CD4-positive, alpha-beta memory T cell (primary cell): ENCODE data around the gene CAV3. TPM values are rescaled to one million over a fixed set of nuclear protein-coding genes. Genes with fewer than 3 reads are reported as not detected.
"Not testable (repeated sequence)": the region's sequence is repeated elsewhere in the genome, so short reads cannot be mapped to it uniquely, and the experiment has no call there.

Source experiments
- CTCF ChIA-PET: fragments of 350-600 bp; sonication (Branson Sonifier 250); formaldehyde crosslinking; loops from one replicate; lab custom pipeline; 2021; ENCODE audit warnings: inconsistent platforms; ENCODE audit not compliant: partially characterized antibody; lab: Charles Lee
- POLR2A ChIA-PET: fragments of 350-600 bp; sonication (Branson Sonifier 250); formaldehyde crosslinking; loops from one replicate; lab custom pipeline; 2021; ENCODE audit not compliant: partially characterized antibody; lab: Charles Lee
- DNase-seq, 5 donors: peaks; one replicate each; pipeline versions ENCODE4 v3.0.0 to v3.0.0-alpha.2; 2020 to 2022; ENCODE audit warnings: mixed read lengths in 1 of 5
- H3K27ac ChIP-seq: one replicate; pipeline ENCODE4 v1.7.0; 2013; ENCODE audit warnings: low read depth, low read length
- H3K27me3 ChIP-seq: 2 replicates; pipeline ENCODE4 v1.7.0; 2013; ENCODE audit warnings: mild to moderate bottlenecking, low read length, moderate library complexity; ENCODE audit not compliant: insufficient read depth
- H3K36me3 ChIP-seq: 2 replicates; pipeline ENCODE4 v1.7.0; 2013; ENCODE audit warnings: mild to moderate bottlenecking, low read length, moderate library complexity; ENCODE audit not compliant: insufficient read depth
- H3K4me1 ChIP-seq: 2 replicates; pipeline ENCODE4 v1.7.0; 2013; ENCODE audit warnings: mild to moderate bottlenecking, low read length, moderate library complexity; ENCODE audit not compliant: insufficient read depth
- H3K4me3 ChIP-seq, 2 donors: one replicate each; pipeline ENCODE4 v1.7.0; 2013; ENCODE audit warnings: low read length in 2 of 2, mild to moderate bottlenecking in 1 of 2
- H3K9me3 ChIP-seq, 2 donors: one replicate each; pipeline ENCODE4 v1.7.0; 2013; ENCODE audit warnings: low read length in 2 of 2, control low read depth in 1 of 2; ENCODE audit not compliant: control insufficient read depth in 1 of 2
- H3K27ac Mint-ChIP-seq, 7 donors: one replicate each; pipeline ENCODE4 v1.8.0; 2020 to 2021; ENCODE audit warnings: mixed read lengths in 7 of 7, mild to moderate bottlenecking in 6 of 7, inconsistent platforms in 3 of 7, moderate library complexity in 3 of 7
- H3K27me3 Mint-ChIP-seq, 2 donors: one replicate each; pipeline ENCODE4 v1.8.0; 2020 to 2021; ENCODE audit warnings: mixed read lengths in 2 of 2
- H3K36me3 Mint-ChIP-seq, 2 donors: one replicate each; pipeline ENCODE4 v1.8.0; 2020 to 2021; ENCODE audit warnings: mixed read lengths in 2 of 2, inconsistent platforms in 1 of 2, mild to moderate bottlenecking in 1 of 2
- H3K4me1 Mint-ChIP-seq, 4 donors: one replicate each; pipeline ENCODE4 v1.8.0; 2020 to 2021; ENCODE audit warnings: mixed read lengths in 4 of 4, mild to moderate bottlenecking in 1 of 4
- H3K4me3 Mint-ChIP-seq, 8 donors: one replicate each; pipeline ENCODE4 v1.8.0; 2020 to 2021; ENCODE audit warnings: mixed read lengths in 8 of 8, mild to moderate bottlenecking in 7 of 8, moderate library complexity in 6 of 8, inconsistent platforms in 3 of 8
- H3K9me3 Mint-ChIP-seq, 8 donors: one replicate each; pipeline ENCODE4 v1.8.0; 2020 to 2021; ENCODE audit warnings: mixed read lengths in 8 of 8, mild to moderate bottlenecking in 5 of 8, inconsistent platforms in 3 of 8, moderate library complexity in 1 of 8
- intact Hi-C: fragments of 100-400 bp; cut with micrococcal nuclease; formaldehyde crosslinking; loops from one replicate; pipeline ENCODE4 v1.15.1; 2023
- polyA plus RNA-seq, 2 donors: library from polyadenylated mRNA; unstranded; fragments of 300-500 nt; fragmentation: Illumina TruSeq; gene quantifications; one replicate each; pipeline ENCODE4 v1.2.3, GENCODE V29; 2021
- total RNA-seq, 2 experiments: library from RNA; stranded (reverse); gene quantifications; one replicate each; pipeline ENCODE4 v1.2.3, GENCODE V29; 2021

Gene CAV3
- total and polyA plus RNA-seq, 4 experiments from 2014 or later, result not detected

DNA sequence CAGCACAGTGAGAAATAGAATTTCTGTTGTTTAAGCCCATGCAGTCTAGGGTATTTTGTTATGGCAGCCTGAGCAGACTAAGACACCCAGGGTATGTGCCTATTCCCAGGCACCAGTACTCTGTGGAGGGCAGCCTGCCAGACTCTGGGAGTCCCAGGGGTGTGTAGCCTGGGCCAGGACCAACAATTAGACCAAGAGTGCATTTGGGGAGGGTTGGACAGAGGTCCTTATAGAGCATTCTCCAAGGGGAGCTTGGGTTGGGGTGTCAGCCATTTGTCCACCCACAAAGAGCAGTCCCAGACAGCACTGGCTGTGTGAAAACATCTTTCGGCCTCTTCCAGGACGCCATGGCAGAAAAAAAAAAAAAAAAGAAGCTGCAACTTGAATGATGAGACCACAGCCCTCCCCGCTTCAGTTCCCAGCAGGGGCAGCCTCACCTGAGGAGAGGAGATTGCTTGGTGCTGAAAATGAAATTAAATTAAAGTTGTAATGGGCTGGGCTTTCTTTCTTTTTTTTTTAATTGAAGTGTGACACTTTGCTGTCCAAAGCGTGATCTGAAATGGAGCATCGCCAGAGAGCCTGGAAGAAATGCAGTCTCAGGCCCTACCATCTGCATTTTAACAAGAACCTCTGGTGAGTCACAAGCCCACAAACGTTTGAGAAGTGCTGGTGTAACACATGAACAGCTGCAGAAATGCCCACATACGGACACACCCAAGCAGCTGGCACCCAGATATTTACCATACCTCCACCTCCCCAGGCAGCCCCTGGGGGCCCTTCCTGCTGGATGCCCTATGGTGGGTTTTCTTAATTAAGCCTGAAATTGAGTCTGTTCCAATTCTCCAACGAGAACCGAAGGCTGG lies 21.3 kb upstream of the CAV3 start:
- Histone ChIP-seq H3K27ac (no peak overlapping the region), H3K27me3 (no peaks in the 10 kb centered on the region), H3K4me3 (no peak overlapping the region), H3K4me1 (no peaks in the 10 kb centered on the region), H3K36me3 (no peaks in the 10 kb centered on the region), H3K9me3 (no peaks in the 10 kb centered on the region)
- Mint-ChIP-seq H3K27me3 (peaks cover 2 to 10% of the 10 kb centered on the region in 2 donors), H3K27ac (no peak overlapping the region), H3K9me3 (peaks cover 0 to 8% (median 3%) of the 10 kb centered on the region in 8 donors), H3K4me3 (no peak overlapping the region), H3K4me1 (no peaks in the 10 kb centered on the region), H3K36me3 (peaks cover 0 to 2% of the 10 kb centered on the region in 2 donors)
- intact Hi-C loops, result no loop called here
- no peak for DNase-seq
- ChIA-PET POLR2A (no interaction called here), CTCF (no interaction called here)

DNA sequence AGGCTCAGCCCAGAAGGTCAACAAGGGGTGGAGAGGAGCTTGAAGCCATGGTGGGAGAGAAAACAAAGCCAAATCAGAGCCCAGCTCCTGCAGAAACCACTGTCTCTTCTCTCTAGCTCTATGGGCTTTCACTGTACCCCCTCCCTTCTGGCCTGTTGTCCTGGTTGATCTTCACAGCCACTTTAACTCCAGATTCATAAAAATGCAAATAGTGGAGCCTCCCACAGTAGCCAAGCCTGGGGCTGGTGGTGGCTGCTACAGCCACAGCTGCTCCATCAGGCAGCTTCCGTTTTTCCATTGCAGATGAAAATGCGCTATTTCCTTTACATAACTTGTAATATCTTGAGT lies 20.7 kb upstream of the CAV3 start:
- no peaks in the 10 kb centered on the region for H3K27me3 ChIP-seq
- peaks cover 0 to 2% of the 10 kb centered on the region in 2 donors for H3K36me3 Mint-ChIP-seq
- ChIA-PET POLR2A (no interaction called here), CTCF (no interaction called here)
- no peaks in the 10 kb centered on the region for H3K4me1 Mint-ChIP-seq
- peaks cover 2 to 10% of the 10 kb centered on the region in 2 donors for H3K27me3 Mint-ChIP-seq
- no peak overlapping the region for H3K4me3 ChIP-seq
- no peak overlapping the region for H3K27ac ChIP-seq
- H3K27ac Mint-ChIP-seq, result no peak overlapping the region
- no peaks in the 10 kb centered on the region for H3K4me1 ChIP-seq
- H3K4me3 Mint-ChIP-seq, result no peak overlapping the region
- no peak for DNase-seq
- H3K9me3 ChIP-seq, result no peaks in the 10 kb centered on the region
- intact Hi-C loops, result no loop called here
- no peaks in the 10 kb centered on the region for H3K36me3 ChIP-seq
- peaks cover 0 to 10% (median 3%) of the 10 kb centered on the region in 8 donors for H3K9me3 Mint-ChIP-seq

GRCh38 chr3:8713901-8714759 lies 19.5 kb upstream of the CAV3 start:
- ChIA-PET CTCF (no interaction called here), POLR2A (no interaction called here)
- H3K27ac ChIP-seq, result no peak overlapping the region
- Mint-ChIP-seq H3K4me3 (no peak overlapping the region), H3K36me3 (peaks cover 0 to 2% of the 10 kb centered on the region in 2 donors), H3K27me3 (peaks cover 2 to 10% of the 10 kb centered on the region in 2 donors), H3K4me1 (no peaks in the 10 kb centered on the region), H3K27ac (no peak overlapping the region), H3K9me3 (peaks cover 0 to 7% (median 3%) of the 10 kb centered on the region in 8 donors)
- no peaks in the 10 kb centered on the region for H3K36me3 ChIP-seq
- no peaks in the 10 kb centered on the region for H3K4me1 ChIP-seq
- DNase-seq, result no peak
- no peaks in the 10 kb centered on the region for H3K9me3 ChIP-seq
- H3K27me3 ChIP-seq, result no peaks in the 10 kb centered on the region
- no peak overlapping the region for H3K4me3 ChIP-seq
- intact Hi-C loops, result no loop called here

GRCh38 chr3:8715757-8716156 lies 17.8 kb upstream of the CAV3 start:
- DNase-seq, CTCF ChIA-PET, H3K4me3 Mint-ChIP-seq, H3K36me3 Mint-ChIP-seq, H3K27ac ChIP-seq, H3K4me3 ChIP-seq, H3K27me3 ChIP-seq, H3K36me3 ChIP-seq, H3K4me1 ChIP-seq, POLR2A ChIA-PET, H3K9me3 ChIP-seq, intact Hi-C loops, H3K4me1 Mint-ChIP-seq, H3K27me3 Mint-ChIP-seq: not testable (repeated sequence)
- peaks cover 0 to 11% (median 3%) of the 10 kb centered on the region in 8 donors for H3K9me3 Mint-ChIP-seq
- H3K27ac Mint-ChIP-seq, result peak overlapping the region in 1 of 7 donors; percentile 17

GRCh38 chr3:8722808-8723207 lies 10.8 kb upstream of the CAV3 start:
- H3K36me3 Mint-ChIP-seq, result no peaks in the 10 kb centered on the region
- no peaks in the 10 kb centered on the region for H3K4me1 Mint-ChIP-seq
- no peak for DNase-seq
- no peaks in the 10 kb centered on the region for H3K4me1 ChIP-seq
- no peak overlapping the region for H3K27ac Mint-ChIP-seq
- H3K27me3 ChIP-seq, result no peaks in the 10 kb centered on the region
- POLR2A ChIA-PET, result no interaction called here
- H3K36me3 ChIP-seq, result no peaks in the 10 kb centered on the region
- no peak overlapping the region for H3K27ac ChIP-seq
- CTCF ChIA-PET, result no interaction called here
- peaks cover 0 to 3% of the 10 kb centered on the region in 2 donors for H3K27me3 Mint-ChIP-seq
- no peak overlapping the region for H3K4me3 Mint-ChIP-seq
- no peaks in the 10 kb centered on the region for H3K9me3 ChIP-seq
- H3K4me3 ChIP-seq, result no peak overlapping the region
- intact Hi-C loops, result no loop called here
- H3K9me3 Mint-ChIP-seq, result peaks cover 0 to 18% (median 10%) of the 10 kb centered on the region in 8 donors

DNA sequence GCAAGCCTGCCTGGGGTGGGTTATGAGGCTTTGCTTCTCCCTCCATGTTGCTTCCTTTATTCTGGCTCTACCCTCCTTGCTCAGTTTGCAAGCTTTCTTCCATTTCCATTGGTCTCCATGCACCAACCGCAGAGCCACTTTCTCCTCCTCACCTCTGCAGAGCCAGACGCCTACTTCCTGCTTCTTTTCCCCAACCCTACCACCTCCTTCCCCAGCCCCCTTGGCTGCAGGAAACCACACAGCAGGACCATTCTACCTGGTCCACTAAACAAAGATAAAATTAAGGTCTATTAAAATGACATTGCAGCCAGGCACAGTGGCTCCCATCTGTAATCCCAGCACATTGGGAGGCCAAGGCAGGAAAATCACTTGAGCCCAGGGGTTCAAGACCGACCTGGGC lies 10.0 kb upstream of the CAV3 start:
- no peaks in the 10 kb centered on the region for H3K9me3 ChIP-seq
- ChIA-PET POLR2A (no interaction called here), CTCF (no interaction called here)
- H3K27ac ChIP-seq, result no peak overlapping the region
- no peak for DNase-seq
- H3K36me3 Mint-ChIP-seq, result no peaks in the 10 kb centered on the region
- H3K27me3 ChIP-seq, result no peaks in the 10 kb centered on the region
- no peaks in the 10 kb centered on the region for H3K4me1 ChIP-seq
- peaks cover 0 to 3% of the 10 kb centered on the region in 2 donors for H3K27me3 Mint-ChIP-seq
- peaks cover 0 to 19% (median 10%) of the 10 kb centered on the region in 8 donors for H3K9me3 Mint-ChIP-seq
- intact Hi-C loops, result no loop called here
- H3K27ac Mint-ChIP-seq, result no peak overlapping the region
- no peaks in the 10 kb centered on the region for H3K4me1 Mint-ChIP-seq
- H3K36me3 ChIP-seq, result no peaks in the 10 kb centered on the region
- no peak overlapping the region for H3K4me3 Mint-ChIP-seq
- no peak overlapping the region for H3K4me3 ChIP-seq

DNA sequence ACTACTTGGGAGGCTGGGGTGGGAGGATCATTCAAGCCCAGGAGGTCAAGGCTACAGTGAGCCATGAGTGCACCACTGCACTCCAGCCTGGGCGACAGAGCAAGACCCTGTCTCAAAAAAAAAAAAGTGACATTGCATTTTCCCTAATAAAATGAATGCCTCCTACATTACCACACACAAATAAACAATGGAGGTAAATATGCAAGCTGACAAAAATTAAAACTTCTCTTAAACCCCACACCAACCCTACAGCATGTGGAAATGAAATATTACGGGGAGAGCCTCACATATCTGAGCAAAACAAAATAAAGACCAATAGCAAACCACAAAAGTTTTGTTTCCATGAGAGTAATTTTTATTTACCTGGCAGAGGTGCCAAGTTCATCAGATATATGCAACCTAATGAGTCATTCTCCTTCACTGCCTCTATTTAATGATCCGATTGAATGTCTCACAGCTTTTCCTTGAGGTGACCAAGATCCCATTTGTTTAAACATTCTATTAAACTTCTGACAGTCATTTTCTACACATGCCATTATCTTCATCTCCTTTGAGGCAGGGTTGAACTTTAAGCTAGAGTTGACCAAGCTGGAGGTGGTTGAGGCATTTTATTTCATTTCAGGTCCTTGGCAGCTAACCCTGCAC lies 9.4 kb upstream of the CAV3 start:
- ChIA-PET CTCF (no interaction called here), POLR2A (no interaction called here)
- no peaks in the 10 kb centered on the region for H3K4me1 Mint-ChIP-seq
- Histone ChIP-seq H3K4me3 (no peak overlapping the region), H3K9me3 (no peaks in the 10 kb centered on the region), H3K4me1 (no peaks in the 10 kb centered on the region), H3K36me3 (no peaks in the 10 kb centered on the region), H3K27ac (no peak overlapping the region), H3K27me3 (no peaks in the 10 kb centered on the region)
- DNase-seq, result no peak
- H3K27ac Mint-ChIP-seq, result no peak overlapping the region
- H3K9me3 Mint-ChIP-seq, result peaks cover 0 to 19% (median 10%) of the 10 kb centered on the region in 8 donors
- intact Hi-C loops, result no loop called here
- H3K27me3 Mint-ChIP-seq, result peaks cover 2 to 3% of the 10 kb centered on the region in 2 donors
- H3K36me3 Mint-ChIP-seq, result no peaks in the 10 kb centered on the region
- H3K4me3 Mint-ChIP-seq, result no peak overlapping the region
